Measurements from ENCODE around the gene NBPF9.
"Not testable (repeated sequence)": the region's sequence is repeated elsewhere in the genome, so short reads cannot be mapped to it uniquely, and the experiment has no call there.

NBPF9 gene

DNA sequence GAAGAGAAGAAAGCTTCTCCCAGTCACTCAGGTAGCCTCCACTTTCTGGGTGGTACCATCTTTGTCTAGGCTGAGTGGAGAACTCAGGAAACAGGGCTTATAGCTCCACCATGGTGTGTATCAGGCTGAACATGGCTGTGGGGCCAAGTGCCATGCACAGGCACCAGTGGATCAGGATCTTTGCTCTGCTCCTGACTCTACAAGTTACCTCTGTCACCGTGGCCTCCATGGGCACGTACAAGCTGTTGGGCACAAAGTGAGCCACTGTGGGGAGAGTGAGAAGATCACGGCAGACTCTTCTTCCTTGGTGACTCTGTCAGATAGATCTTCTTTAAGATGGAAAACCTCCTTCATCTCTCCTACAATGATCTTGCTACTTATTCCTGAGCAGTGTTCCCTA lies 93.6 kb downstream of the NBPF9 start:
- not testable (repeated sequence) for DNase-seq

DNA sequence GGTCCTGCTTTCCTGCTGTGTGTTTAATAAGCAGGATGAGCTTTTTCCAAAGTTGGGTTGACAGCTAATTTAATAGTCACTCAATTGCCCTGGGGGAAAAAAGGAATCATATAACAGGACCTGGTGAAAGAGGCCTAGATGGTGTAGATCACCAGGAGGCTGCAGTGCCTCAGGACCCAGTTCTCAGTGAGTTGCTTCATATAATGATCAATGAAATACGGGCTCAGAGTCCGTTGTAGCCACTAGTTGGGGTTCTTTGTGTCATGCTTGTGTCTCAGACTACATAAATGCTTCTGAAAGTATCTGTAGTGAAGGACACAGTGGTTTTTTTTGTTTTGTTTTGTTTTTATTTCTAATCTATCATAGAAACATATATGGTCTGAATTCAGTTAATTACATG lies 94.6 kb downstream of the NBPF9 start:
- not testable (repeated sequence) for DNase-seq

DNA sequence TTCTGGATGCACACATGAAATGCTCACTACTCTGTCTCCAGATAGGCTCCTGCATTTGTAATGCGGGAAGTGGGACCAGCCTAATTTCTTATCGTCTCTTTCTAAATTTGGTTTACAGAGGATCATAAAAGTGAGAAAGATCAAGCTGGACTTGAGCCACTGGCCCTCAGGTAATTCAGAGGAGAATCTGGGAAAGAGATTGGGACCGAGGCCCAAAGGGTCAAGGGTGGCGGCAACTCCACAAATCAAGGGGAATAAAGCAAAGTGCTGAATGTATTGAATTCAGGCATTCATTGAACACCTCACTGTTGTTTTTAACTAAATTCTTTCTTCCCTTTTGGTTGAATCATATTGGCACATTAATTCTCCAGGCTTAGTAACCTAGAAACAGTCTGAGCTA lies 95.0 kb downstream of the NBPF9 start:
- not testable (repeated sequence) for DNase-seq

Measured in NCI-H2171 treated with DMSO at 0.1 percent for 48 hours (cell line).